ENCODE measurements around the gene FABP3. TPM values are rescaled to one million over a fixed set of nuclear protein-coding genes. Genes with fewer than 3 reads are reported as not detected.

FABP3 gene
- total RNA-seq, 3 donors from 2014 or later (not counting 1 experiment from before 2014, with no cell fraction given), result not detected

GRCh38 chr1:31371121-31371959, 1.5 kb downstream of the FABP3 start:
- peak overlapping the region in 1 of 2 donors; percentile 81 for H3K27ac Mint-ChIP-seq
- Histone ChIP-seq H3K36me3 (ENCODE audit: control insufficient read depth, insufficient read depth, low read length) (peaks cover 7% of the 10 kb centered on the region), H3K27me3 (ENCODE audit: control insufficient read depth, insufficient read depth, low read length) (no peaks in the 10 kb centered on the region), H3K4me3 (ENCODE audit: low read length) (no peak overlapping the region), H3K4me1 (ENCODE audit: control insufficient read depth, insufficient read depth, low read length) (peaks cover 16% of the 10 kb centered on the region), H3K27ac (ENCODE audit: low read length) (no peak overlapping the region), H3K9me3 (ENCODE audit: control insufficient read depth, insufficient read depth, low read length) (no peaks in the 10 kb centered on the region)
- DNase-seq (no peak), ATAC-seq (no peak)
- H3K4me1 Mint-ChIP-seq, result peaks cover 25 to 27% of the 10 kb centered on the region in 2 donors
- no peaks in the 10 kb centered on the region for H3K27me3 Mint-ChIP-seq (ENCODE audit: low read depth in 2 of 2)
- intact Hi-C loops (cut with micrococcal nuclease), result no loop called here
- H3K36me3 Mint-ChIP-seq, result no peaks in the 10 kb centered on the region
- TF ChIP-seq CTCF (IDR thresholded peaks at IDR 0.05), result no peak
- WGBS (ENCODE audit: insufficient coverage), result 89% methylated on average over 10 of the region's 10 CpGs
- no peak overlapping the region for H3K4me3 Mint-ChIP-seq
- H3K9me3 Mint-ChIP-seq, result no peaks in the 10 kb centered on the region

- no peak for ATAC-seq
Measured at GRCh38 chr1:31370565-31370964, 2.3 kb downstream of the FABP3 start.

GRCh38 chr1:31370021-31370420, 2.9 kb downstream of the FABP3 start:
- ATAC-seq, result no peak
- 71% methylated on average over 1 of the region's 2 CpGs for WGBS (ENCODE audit: insufficient coverage)
- peaks cover 23 to 26% of the 10 kb centered on the region in 2 donors for H3K4me1 Mint-ChIP-seq
- H3K27ac Mint-ChIP-seq, result no peak overlapping the region
- Histone ChIP-seq H3K27ac (ENCODE audit: low read length) (no peak overlapping the region), H3K4me3 (ENCODE audit: low read length) (no peak overlapping the region), H3K36me3 (ENCODE audit: control insufficient read depth, insufficient read depth, low read length) (peaks cover 12% of the 10 kb centered on the region), H3K27me3 (ENCODE audit: control insufficient read depth, insufficient read depth, low read length) (no peaks in the 10 kb centered on the region), H3K4me1 (ENCODE audit: control insufficient read depth, insufficient read depth, low read length) (peaks cover 16% of the 10 kb centered on the region), H3K9me3 (ENCODE audit: control insufficient read depth, insufficient read depth, low read length) (no peaks in the 10 kb centered on the region)
- H3K4me3 Mint-ChIP-seq, result no peak overlapping the region
- intact Hi-C loops (cut with micrococcal nuclease), result no loop called here
- no peak for DNase-seq
- no peaks in the 10 kb centered on the region for H3K9me3 Mint-ChIP-seq
- no peak for TF ChIP-seq CTCF (IDR thresholded peaks at IDR 0.05)
- H3K36me3 Mint-ChIP-seq, result peaks cover 8% of the 10 kb centered on the region
- H3K27me3 Mint-ChIP-seq (ENCODE audit: low read depth in 2 of 2), result no peaks in the 10 kb centered on the region

More at GRCh38 chr1:31370565-31370964, 2.3 kb downstream of the FABP3 start:
- Mint-ChIP-seq H3K27ac (no peak overlapping the region), H3K9me3 (no peaks in the 10 kb centered on the region), H3K4me1 (peaks cover 23 to 26% of the 10 kb centered on the region in 2 donors), H3K27me3 (ENCODE audit: low read depth in 2 of 2) (no peaks in the 10 kb centered on the region), H3K36me3 (peaks cover 2% of the 10 kb centered on the region), H3K4me3 (no peak overlapping the region)
- peaks cover 11% of the 10 kb centered on the region for H3K36me3 ChIP-seq (ENCODE audit: control insufficient read depth, insufficient read depth, low read length)
- no peaks in the 10 kb centered on the region for H3K27me3 ChIP-seq (ENCODE audit: control insufficient read depth, insufficient read depth, low read length)
- DNase-seq, result no peak
- no peaks in the 10 kb centered on the region for H3K9me3 ChIP-seq (ENCODE audit: control insufficient read depth, insufficient read depth, low read length)
- WGBS (ENCODE audit: insufficient coverage), result 100% methylated on average over 4 of the region's 4 CpGs
- peaks cover 16% of the 10 kb centered on the region for H3K4me1 ChIP-seq (ENCODE audit: control insufficient read depth, insufficient read depth, low read length)
- intact Hi-C loops (cut with micrococcal nuclease), result no loop called here
- no peak overlapping the region for H3K27ac ChIP-seq (ENCODE audit: low read length)
- no peak overlapping the region for H3K4me3 ChIP-seq (ENCODE audit: low read length)
- no peak for TF ChIP-seq CTCF (IDR thresholded peaks at IDR 0.05)

Measured in natural killer cell (primary cell).